Measurements from ENCODE around the gene TBC1D24. TPM values are rescaled to one million over a fixed set of nuclear protein-coding genes. Genes with fewer than 3 reads are reported as not detected.
"Not testable (repeated sequence)": the region's sequence is repeated elsewhere in the genome, so short reads cannot be mapped to it uniquely, and the experiment has no call there.

TBC1D24 gene
- total RNA-seq, 4 donors from 2014 or later: 8.3 to 19.3 (median 11.6) TPM

GRCh38 chr16:2436110-2436509 is 38.8 kb upstream of the TBC1D24 start:
- no peaks in the 10 kb centered on the region for H3K9me3 ChIP-seq
- H3K4me3 ChIP-seq: no peak overlapping the region
- no peak for DNase-seq
- TF ChIP-seq CTCF (IDR thresholded peaks at IDR 0.05): no peak
- TF ChIP-seq EP300 (IDR thresholded peaks at IDR 0.05; ENCODE audit: low read depth): no peak
- TF ChIP-seq POLR2A (IDR thresholded peaks at IDR 0.05): no peak
- TF ChIP-seq POLR2AphosphoS5 (IDR thresholded peaks at IDR 0.05): no peak
- H3K27ac ChIP-seq: no peak overlapping the region
- H3K36me3 ChIP-seq: no peaks in the 10 kb centered on the region
- intact Hi-C loops (cut with DNase I; ENCODE audit: low total_unique reads) (no loop called here), in situ Hi-C loops (cut with MboI; ENCODE audit: low pct_ligation_motif_present in 1 of 4, low pct_unique_long_range_greater_than_20kb in 1 of 4, low sequenced_read_pairs in 3 of 4) (loop anchor here in 2 of 4 donors (10.0 to 25.0 kb wide), 2 partner anchors 59 to 151 kb away; no protein-coding TSS in a partner anchor)
- 80 to 92% methylated on average over 1 to 9 of the region's 9 CpGs for WGBS, 2 donors (ENCODE audit: low coverage in 1 of 2)
- no peaks in the 10 kb centered on the region for H3K27me3 ChIP-seq
- H3K4me1 ChIP-seq: no peaks in the 10 kb centered on the region

GRCh38 chr16:2437032-2437790 is 37.7 kb upstream of the TBC1D24 start:
- in situ Hi-C loops (cut with MboI; ENCODE audit: low pct_ligation_motif_present in 1 of 4, low pct_unique_long_range_greater_than_20kb in 1 of 4, low sequenced_read_pairs in 3 of 4) (loop anchor here in 2 of 4 donors (10.0 to 25.0 kb wide), 2 partner anchors 58 to 150 kb away; no protein-coding TSS in a partner anchor), intact Hi-C loops (cut with DNase I; ENCODE audit: low total_unique reads) (no loop called here)
- H3K36me3 ChIP-seq: no peaks in the 10 kb centered on the region
- H3K27ac ChIP-seq: no peak overlapping the region
- no peak for TF ChIP-seq EP300 (IDR thresholded peaks at IDR 0.05; ENCODE audit: low read depth)
- TF ChIP-seq CTCF (IDR thresholded peaks at IDR 0.05): no peak
- TF ChIP-seq POLR2A (IDR thresholded peaks at IDR 0.05): no peak
- no peak for TF ChIP-seq POLR2AphosphoS5 (IDR thresholded peaks at IDR 0.05)
- 97 to 100% methylated on average over 1 to 24 of the region's 24 CpGs for WGBS, 2 donors (ENCODE audit: low coverage in 1 of 2)
- H3K27me3 ChIP-seq: no peaks in the 10 kb centered on the region
- H3K4me3 ChIP-seq: no peak overlapping the region
- H3K4me1 ChIP-seq: no peaks in the 10 kb centered on the region
- H3K9me3 ChIP-seq: no peaks in the 10 kb centered on the region
- no peak for DNase-seq

- no peaks in the 10 kb centered on the region for H3K36me3 ChIP-seq
- no peaks in the 10 kb centered on the region for H3K4me1 ChIP-seq
- WGBS, 2 donors (ENCODE audit: low coverage in 1 of 2): 98% methylated on average over 14 of the region's 14 CpGs; no CpG with 5 or more reads in 1 of the 2 donors
- H3K27ac ChIP-seq: no peak overlapping the region
- no peaks in the 10 kb centered on the region for H3K9me3 ChIP-seq
- in situ Hi-C loops (cut with MboI; ENCODE audit: low pct_ligation_motif_present in 1 of 4, low pct_unique_long_range_greater_than_20kb in 1 of 4, low sequenced_read_pairs in 3 of 4): loop anchor here in 2 of 4 donors (10.0 to 25.0 kb wide), 2 partner anchors 57 to 149 kb away; no protein-coding TSS in a partner anchor
- TF ChIP-seq EP300 (IDR thresholded peaks at IDR 0.05; ENCODE audit: low read depth): no peak
- TF ChIP-seq POLR2AphosphoS5 (IDR thresholded peaks at IDR 0.05): no peak
- TF ChIP-seq CTCF (IDR thresholded peaks at IDR 0.05): no peak
- TF ChIP-seq POLR2A (IDR thresholded peaks at IDR 0.05): no peak
- intact Hi-C loops (cut with DNase I; ENCODE audit: low total_unique reads): no loop called here
- no peak for DNase-seq
- H3K27me3 ChIP-seq: no peaks in the 10 kb centered on the region
- H3K4me3 ChIP-seq: no peak overlapping the region
Observed at GRCh38 chr16:2438121-2438520, 36.8 kb upstream of the TBC1D24 start.

GRCh38 chr16:2439598-2439997 is 35.3 kb upstream of the TBC1D24 start:
- DNase-seq: no peak
- Histone ChIP-seq H3K27me3 (no peaks in the 10 kb centered on the region), H3K4me3 (no peak overlapping the region), H3K9me3 (no peaks in the 10 kb centered on the region), H3K27ac (no peak overlapping the region), H3K36me3 (no peaks in the 10 kb centered on the region), H3K4me1 (no peaks in the 10 kb centered on the region)
- in situ Hi-C loops (cut with MboI; ENCODE audit: low pct_ligation_motif_present in 1 of 4, low pct_unique_long_range_greater_than_20kb in 1 of 4, low sequenced_read_pairs in 3 of 4) (loop anchor here in 2 of 4 donors (10.0 to 25.0 kb wide), 2 partner anchors 55 to 148 kb away; no protein-coding TSS in a partner anchor), intact Hi-C loops (cut with DNase I; ENCODE audit: low total_unique reads) (no loop called here)
- 98% methylated on average over 11 of the region's 11 CpGs; no CpG with 5 or more reads in 1 of the 2 donors for WGBS, 2 donors (ENCODE audit: low coverage in 1 of 2)
- TF ChIP-seq CTCF (IDR thresholded peaks at IDR 0.05): no peak
- no peak for TF ChIP-seq POLR2AphosphoS5 (IDR thresholded peaks at IDR 0.05)
- no peak for TF ChIP-seq EP300 (IDR thresholded peaks at IDR 0.05; ENCODE audit: low read depth)
- no peak for TF ChIP-seq POLR2A (IDR thresholded peaks at IDR 0.05)

- intact Hi-C loops (cut with DNase I; ENCODE audit: low total_unique reads); H3K27ac ChIP-seq; H3K9me3 ChIP-seq; H3K27me3 ChIP-seq; H3K36me3 ChIP-seq; H3K4me1 ChIP-seq; DNase-seq; H3K4me3 ChIP-seq: not testable (repeated sequence)
- in situ Hi-C loops (cut with MboI; ENCODE audit: low pct_ligation_motif_present in 1 of 4, low pct_unique_long_range_greater_than_20kb in 1 of 4, low sequenced_read_pairs in 3 of 4): loop anchor here in 1 of 4 donors (25.0 kb wide), 1 partner anchor 146 kb away; no protein-coding TSS in a partner anchor
- 83% methylated on average over 15 of the region's 15 CpGs; no CpG with 5 or more reads in 1 of the 2 donors for WGBS, 2 donors (ENCODE audit: low coverage in 1 of 2)
Observed at GRCh38 chr16:2441143-2441804, 33.7 kb upstream of the TBC1D24 start.
